ENCODE measurements around the gene DNAH7. TPM values are rescaled to one million over a fixed set of nuclear protein-coding genes. Genes with fewer than 3 reads are reported as not detected.

Gene DNAH7
- total RNA-seq, 2 experiments from 2014 or later: 0.07 TPM

- Mint-ChIP-seq H3K27me3 (no peaks in the 10 kb centered on the region), H3K36me3 (ENCODE audit: low read depth) (no peaks in the 10 kb centered on the region), H3K4me1 (ENCODE audit: low read depth) (peaks cover 28% of the 10 kb centered on the region), H3K27ac (no peak overlapping the region), H3K4me3 (no peak overlapping the region), H3K9me3 (no peaks in the 10 kb centered on the region)
- TF ChIP-seq CTCF (IDR thresholded peaks at IDR 0.05): no peak
- ChIA-PET POLR2A (no interaction called here), CTCF (no interaction called here)
- no peak for ATAC-seq
- no peak for DNase-seq
- intact Hi-C loops (cut with micrococcal nuclease): no loop called here
Observed at GRCh38 chr2:196108604-196109003, 40.0 kb upstream of the DNAH7 start.

GRCh38 chr2:196105951-196106350 is 37.3 kb upstream of the DNAH7 start:
- intact Hi-C loops (cut with micrococcal nuclease): no loop called here
- TF ChIP-seq CTCF (IDR thresholded peaks at IDR 0.05): no peak
- no peaks in the 10 kb centered on the region for H3K36me3 Mint-ChIP-seq (ENCODE audit: low read depth)
- ChIA-PET CTCF (no interaction called here), POLR2A (no interaction called here)
- peak overlapping the region; percentile 22 for H3K27ac Mint-ChIP-seq
- no peaks in the 10 kb centered on the region for H3K9me3 Mint-ChIP-seq
- H3K27me3 Mint-ChIP-seq: no peaks in the 10 kb centered on the region
- DNase-seq (no peak), ATAC-seq (no peak)
- peak overlapping the region; percentile 31 for H3K4me3 Mint-ChIP-seq
- H3K4me1 Mint-ChIP-seq (ENCODE audit: low read depth): peaks cover 31% of the 10 kb centered on the region

- ChIA-PET POLR2A (interaction anchor here (1.5 kb wide), 1 partner anchor 61 kb away, joined by 3 read pairs; no protein-coding TSS in a partner anchor), CTCF (interaction anchor here (1.0 to 1.1 kb wide), 2 partner anchors 8 to 26 kb away, joined by 3 to 4 read pairs; no protein-coding TSS in a partner anchor)
- DNase-seq: no peak
- peaks cover 35% of the 10 kb centered on the region for H3K4me1 Mint-ChIP-seq (ENCODE audit: low read depth)
- intact Hi-C loops (cut with micrococcal nuclease): loop anchor here (5.0 kb wide), 1 partner anchor 38 kb away; no protein-coding TSS in a partner anchor
- no peak for TF ChIP-seq CTCF (IDR thresholded peaks at IDR 0.05)
- no peak overlapping the region for H3K27ac Mint-ChIP-seq
- no peak overlapping the region for H3K4me3 Mint-ChIP-seq
- H3K9me3 Mint-ChIP-seq: no peaks in the 10 kb centered on the region
- H3K36me3 Mint-ChIP-seq (ENCODE audit: low read depth): no peaks in the 10 kb centered on the region
- H3K27me3 Mint-ChIP-seq: no peaks in the 10 kb centered on the region
- ATAC-seq: no peak
Observed at GRCh38 chr2:196104066-196104465, 35.4 kb upstream of the DNAH7 start.

- Mint-ChIP-seq H3K9me3 (no peaks in the 10 kb centered on the region), H3K27ac (no peak overlapping the region)
- intact Hi-C loops (cut with micrococcal nuclease): loop anchor here (5.0 kb wide), 1 partner anchor 39 kb away; no protein-coding TSS in a partner anchor
Observed at GRCh38 chr2:196103626-196104025, 35.0 kb upstream of the DNAH7 start.

More at GRCh38 chr2:196103626-196104025, 35.0 kb upstream of the DNAH7 start:
- no peak for ATAC-seq
- TF ChIP-seq CTCF (IDR thresholded peaks at IDR 0.05): no peak
- H3K36me3 Mint-ChIP-seq (ENCODE audit: low read depth): no peaks in the 10 kb centered on the region
- H3K4me1 Mint-ChIP-seq (ENCODE audit: low read depth): peaks cover 35% of the 10 kb centered on the region
- no peak overlapping the region for H3K4me3 Mint-ChIP-seq
- ChIA-PET POLR2A (interaction anchor here (0.6 to 1.5 kb wide), 4 partner anchors 13 to 61 kb away, joined by 3 to 5 read pairs (median 3); partner anchors contain the start of gene DNAH7), CTCF (interaction anchor here (0.6 to 1.1 kb wide), 4 partner anchors 9 to 233 kb away, joined by 3 to 4 read pairs (median 3); no protein-coding TSS in a partner anchor)
- DNase-seq: no peak
- H3K27me3 Mint-ChIP-seq: no peaks in the 10 kb centered on the region

Data from activated CD8-positive, alpha-beta T cell treated with anti-CD3 and anti-CD28 coated beads for 36 hours (primary cell).